GM18907 (cell line): ENCODE measurements around the gene DPM2.

ENCODE experiments used
- ATAC-seq: cut with Tn5 transposase; IDR thresholded peaks from one replicate; pipeline ENCODE4 v1.9.1; 2021; ENCODE audit warnings: mild to moderate bottlenecking, moderate library complexity; ENCODE audit not compliant: unreplicated experiment

The DPM2 gene

DNA sequence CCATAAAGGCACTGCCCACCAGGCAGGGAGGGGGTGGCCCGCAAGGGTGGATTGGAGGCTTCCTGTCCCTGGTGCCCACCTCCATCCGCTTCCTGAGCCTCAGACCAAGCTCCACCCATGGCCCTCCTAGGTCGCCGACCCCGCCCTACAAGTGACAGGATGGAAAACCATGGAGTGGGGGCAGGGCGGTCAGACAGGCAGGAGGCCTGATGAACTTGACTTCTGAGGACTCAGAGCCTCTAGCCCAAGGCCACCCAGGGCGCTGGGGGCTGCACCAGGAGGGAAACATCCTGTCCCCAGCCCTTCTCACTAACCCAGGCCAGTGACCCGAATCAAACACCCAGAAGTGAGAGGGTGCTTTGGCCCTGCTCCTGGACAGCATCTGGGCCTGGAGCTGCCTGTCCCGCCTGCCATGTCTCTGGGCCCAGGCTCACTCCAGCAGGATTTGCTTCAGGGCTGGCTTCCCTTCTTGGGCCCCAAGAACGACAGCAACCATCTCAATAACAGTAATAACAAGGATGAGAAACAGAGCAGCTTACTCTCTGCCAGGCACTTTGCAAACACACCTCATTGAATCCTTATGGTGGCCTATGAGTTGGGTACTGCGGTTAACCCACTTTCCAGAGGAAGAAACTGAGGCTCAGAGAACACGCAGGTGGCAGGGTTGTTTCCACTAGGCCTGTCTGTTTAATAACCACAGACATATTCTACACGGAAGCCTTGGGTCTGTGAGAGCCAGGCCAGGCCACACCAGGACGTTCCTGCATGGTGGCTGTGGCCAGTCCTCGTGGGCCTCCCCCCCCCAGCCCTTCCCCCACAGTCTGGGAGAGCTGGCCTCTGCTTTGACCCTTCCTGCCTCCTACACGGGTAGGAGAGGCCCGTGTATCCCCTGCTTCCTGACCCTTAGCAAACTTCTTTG is 33.8 kb downstream of the DPM2 start:
- ATAC-seq: peak; percentile 31

DNA sequence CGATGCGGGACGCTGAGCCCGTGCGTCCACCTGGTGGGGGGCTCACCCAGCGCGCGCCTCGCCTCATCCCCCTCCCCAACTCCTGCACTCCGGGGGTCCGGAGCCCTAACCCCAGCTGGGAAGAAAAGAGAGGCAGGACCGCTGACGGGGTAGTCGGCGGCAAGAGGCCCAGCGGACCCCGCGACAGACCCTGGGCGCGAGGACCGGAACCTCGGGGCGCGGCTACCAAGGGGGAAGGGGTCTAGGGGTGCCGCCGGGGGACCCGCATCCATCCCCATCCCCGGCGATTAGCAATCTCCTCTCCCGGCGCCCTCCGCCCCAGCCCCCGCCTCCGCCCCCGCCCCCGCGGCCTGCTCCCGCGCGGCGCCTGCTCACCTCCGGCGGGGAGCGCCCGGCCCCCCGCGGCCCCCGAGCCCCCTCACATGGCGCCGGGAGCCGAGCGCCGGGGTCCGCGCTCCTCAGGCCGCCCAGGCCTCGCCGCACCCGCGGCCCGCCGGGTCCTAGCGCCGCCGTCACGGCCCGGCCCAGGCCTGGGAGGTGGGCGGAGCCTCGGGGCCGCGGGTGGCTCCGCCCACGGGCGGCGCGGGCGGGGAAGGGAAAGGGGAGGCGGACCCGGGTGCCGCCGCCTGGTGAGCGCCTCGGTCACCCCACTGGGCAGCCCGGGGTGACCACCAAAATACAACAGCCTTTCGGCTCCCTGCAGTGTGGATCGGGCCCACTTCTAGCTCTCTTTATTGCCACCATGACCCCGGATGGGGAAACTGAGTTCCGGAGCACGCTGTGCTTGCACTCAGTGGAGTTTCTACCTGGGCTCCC is 38.3 kb downstream of the DPM2 start, which contains the start of gene ST6GALNAC6:
Gene ST6GALNAC6 (minus strand): TSS at position 476 of the 816 bp plus-strand sequence. CDS start 1,622 bp downstream, outside the sequence.
- ATAC-seq: peak; percentile 43

DNA sequence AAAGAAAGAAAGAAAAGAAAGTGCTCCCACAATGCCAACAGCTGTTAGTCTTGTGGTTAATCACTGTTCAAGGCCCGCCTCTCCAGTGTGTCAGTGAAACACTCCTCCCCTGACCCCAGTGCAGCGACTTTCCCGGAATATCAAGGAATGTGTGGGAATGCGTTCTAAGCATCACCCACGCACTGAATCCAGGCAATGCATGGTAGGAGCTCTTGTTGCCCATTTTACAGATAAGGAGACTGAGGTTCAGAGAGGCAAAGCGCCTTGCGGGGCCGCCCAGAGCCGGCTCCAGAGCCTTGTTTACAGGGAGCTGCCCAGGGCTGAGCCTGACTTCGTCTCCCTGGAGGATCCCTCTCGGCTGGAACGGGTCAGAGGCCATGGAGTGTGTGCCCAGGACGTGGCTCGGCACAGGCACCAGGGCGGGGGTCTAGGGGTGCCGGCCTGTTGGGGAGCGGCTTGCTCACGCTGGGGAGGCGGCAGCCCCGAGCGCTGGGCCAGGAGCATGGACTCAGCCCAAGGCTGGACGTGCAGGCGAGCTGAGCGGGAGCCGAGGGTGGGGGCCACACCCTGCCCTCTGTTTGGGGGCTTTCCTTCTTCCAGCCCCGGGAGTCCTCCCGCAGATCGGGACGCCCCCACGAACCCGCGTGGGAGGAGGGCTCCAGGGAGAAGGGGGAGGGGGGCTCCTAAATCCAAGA is 39.1 kb downstream of the DPM2 start:
- ATAC-seq: no peak

DNA sequence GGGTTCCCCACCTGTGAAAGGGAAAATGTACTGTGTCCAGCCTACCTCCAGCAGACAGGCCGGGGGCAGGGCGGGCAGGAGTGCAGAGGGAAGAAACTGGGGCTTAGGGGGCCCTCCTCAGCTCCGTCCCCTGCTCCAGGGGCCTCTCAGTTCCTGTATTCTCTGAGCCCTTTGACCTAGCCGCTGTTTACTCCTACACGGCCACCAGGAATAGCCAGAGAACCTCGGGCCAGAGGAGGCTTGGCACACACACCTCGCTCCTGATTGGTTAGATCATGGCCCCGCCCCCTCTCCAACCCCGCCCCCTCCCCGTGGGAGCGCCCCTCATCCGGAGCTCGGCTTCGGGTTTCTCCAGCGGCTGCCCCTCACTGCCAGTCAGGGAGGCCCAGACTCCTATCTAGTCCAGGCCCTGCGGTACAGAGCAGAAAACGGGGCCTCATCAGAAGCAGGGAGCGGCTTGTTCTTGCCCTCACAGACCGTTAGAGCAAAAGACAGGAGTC is 40.4 kb downstream of the DPM2 start:
- ATAC-seq: no peak

DNA sequence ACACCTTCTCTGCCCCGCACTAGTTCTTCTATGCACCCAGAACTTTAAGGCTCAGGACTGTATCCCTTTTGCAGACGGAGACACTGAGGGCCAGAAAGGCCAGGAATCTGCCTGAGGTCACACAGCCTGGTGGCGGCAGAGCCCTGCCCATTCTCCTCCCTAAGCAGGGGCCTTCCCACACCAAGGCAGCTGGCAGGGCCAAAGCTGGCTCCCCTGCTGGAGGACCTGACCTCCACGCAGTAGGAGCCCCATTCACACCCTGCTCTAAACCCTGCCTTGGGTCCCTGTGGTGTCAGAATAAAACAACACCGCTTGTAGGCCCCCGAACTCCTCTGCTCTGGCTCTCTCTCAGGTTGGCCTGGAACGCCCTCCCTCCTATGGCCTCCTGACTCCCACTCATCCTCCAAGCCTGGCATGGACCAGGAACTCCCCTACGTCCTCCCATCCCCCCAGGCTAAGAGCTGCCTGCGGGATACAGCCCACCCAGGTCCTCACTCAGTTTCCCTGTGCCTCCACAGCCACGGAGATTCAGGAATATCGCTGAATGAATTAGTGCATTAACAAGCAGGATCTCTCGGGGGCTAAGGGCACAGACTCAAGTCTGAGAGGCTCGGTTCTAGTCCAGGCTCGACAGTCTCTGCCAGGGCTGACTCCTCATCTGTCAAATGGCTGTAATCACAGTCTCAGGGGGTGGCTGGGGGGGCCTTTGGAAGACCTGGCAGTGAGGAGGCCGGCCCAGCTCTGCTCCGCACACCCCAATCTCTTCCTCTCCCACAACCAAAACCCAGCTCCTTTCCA is 41.1 kb downstream of the DPM2 start:
- no peak for ATAC-seq

GRCh38 chr9:127895811-127896210 is 41.8 kb downstream of the DPM2 start:
- no peak for ATAC-seq

DNA sequence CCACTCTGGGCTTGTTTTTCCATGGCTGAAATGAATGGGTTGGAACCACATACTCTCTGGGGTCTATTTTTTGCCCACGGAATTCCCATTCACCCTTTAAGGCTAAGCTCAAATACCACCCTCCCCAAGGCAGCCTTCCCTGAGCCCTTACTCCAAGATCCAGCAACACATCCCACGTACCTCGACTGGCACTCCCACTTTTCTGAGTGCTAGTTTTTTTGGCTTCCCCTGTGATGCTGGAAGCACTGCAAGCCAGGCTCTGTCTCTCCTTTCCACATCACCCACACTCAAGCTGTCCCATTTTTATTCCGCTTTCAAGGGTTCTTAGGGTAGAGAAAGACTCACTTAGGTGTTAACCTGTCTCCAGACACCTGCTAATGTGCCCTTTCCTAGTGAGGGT is 44.3 kb downstream of the DPM2 start:
- no peak for ATAC-seq

GRCh38 chr9:127892831-127893230 is 44.8 kb downstream of the DPM2 start:
- no peak for ATAC-seq

DNA sequence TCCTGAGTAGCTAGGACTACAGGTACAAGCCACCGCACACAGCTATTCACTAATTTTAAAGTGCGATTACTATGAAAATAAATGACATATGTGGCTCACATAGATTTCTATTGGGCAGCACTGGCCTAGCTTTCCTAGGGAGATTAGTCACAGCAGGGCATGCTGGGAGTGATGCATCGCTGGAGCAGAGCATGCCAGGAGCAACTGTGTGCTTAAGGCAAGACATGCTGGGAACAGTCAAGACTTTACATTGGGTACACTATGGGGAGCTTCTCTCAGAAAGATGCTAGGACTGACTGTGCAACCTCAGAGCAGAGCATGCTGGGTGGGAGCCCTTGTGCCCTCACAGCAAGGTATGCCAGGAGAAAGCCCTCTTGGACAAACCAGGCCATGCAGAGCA is 47.6 kb downstream of the DPM2 start:
- no peak for ATAC-seq

- ATAC-seq: no peak
These were observed 49.9 kb downstream of the DPM2 start for GRCh38 chr9:127887792-127888191.

GRCh38 chr9:127886401-127886972 is 51.2 kb downstream of the DPM2 start:
- no peak for ATAC-seq

DNA sequence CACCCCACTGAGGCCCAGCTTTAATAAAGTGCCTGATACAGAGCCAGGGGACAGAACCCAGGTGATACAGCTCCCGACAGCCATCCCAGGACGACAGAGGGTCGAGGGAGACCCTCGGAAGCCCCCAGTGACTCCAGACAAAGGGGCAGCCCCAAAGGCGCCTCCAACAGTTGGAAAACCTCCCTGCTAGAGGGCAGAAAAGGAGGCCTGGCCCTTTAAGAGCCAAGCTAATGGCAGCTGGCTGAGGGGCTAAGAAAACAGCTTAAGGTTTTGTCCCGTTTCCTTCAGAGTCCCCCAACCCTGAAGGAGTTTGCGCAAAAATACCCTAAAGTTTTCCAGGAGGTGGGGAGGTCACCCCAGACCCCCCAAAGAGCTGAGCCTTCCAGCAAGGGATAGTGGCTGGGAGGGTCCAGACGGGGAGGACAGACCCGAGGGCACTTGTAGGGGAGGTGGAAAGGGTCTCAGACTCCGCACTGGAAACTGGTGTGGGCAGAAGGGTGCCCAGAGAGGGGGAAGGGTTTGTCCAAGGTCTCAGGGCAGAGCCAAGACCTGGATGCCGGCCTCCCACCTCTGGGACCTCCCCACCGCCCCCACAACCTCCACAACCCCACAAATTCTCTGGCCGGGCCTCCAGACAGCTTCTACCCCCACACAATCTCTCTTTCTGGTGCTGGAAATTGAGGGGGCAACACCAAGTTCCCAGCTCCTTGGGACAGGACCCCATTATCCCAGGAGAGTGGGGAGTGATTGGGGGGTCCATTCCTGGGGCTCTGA is 52.0 kb downstream of the DPM2 start:
- ATAC-seq: no peak
